Measurements from ENCODE around the gene EXD2. TPM values are rescaled to one million over a fixed set of nuclear protein-coding genes. Genes with fewer than 3 reads are reported as not detected.

EXD2 gene
- total and polyA plus RNA-seq, 2 of the 13 experiments (the other 11 are each of a cell fraction or from before 2014, with no cell fraction given): 9.5 to 15.1 TPM

DNA sequence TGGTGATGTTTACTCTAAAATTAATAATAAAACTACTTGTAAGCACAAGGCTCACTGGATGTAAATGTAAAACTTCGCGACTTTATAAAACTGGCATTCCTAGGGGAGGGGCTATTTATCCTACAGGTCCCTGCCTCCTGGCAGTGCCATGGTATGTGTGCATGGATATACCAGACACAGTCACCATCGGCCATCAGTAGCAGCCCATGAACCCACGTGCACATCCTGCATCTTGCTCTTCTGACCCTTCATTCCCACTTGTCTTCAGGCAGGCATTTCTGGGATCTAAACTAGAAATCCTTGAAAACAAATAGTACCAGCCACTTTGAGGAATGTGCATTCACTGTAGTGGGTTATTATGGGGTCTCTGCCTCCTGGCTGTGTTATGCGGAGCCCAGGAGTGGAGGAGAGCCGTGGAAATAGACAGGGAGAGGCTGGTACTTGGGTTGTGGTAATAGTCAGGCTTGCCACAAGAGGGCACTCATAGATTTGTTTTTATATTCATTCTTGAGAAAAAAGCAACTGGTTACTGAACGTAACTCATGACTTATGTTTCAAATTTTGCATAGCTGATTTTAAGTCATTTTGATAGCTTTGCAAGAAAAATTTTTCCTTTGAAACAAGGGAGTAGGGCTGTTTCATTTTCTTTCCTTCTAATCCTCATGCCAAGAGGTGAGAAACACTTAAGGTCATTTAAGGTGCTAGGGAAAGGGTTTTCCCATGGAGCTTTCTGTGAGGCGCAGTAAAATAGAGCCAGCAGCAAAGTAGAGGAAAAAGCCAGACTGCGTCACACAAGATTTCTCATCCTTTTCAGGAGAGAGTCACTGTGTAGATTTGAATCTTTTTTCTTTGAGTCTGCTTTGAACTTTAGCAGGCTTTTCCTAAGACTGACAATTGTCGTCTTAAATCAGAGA lies 51.3 kb downstream of the EXD2 start:
- TF ChIP-seq ZNF274 (CRISPR knock-in tag; IDR thresholded peaks at IDR 0.05): no peak
- peak; percentile 81 for TF ChIP-seq STAG1 (CRISPR knock-in tag; IDR thresholded peaks at IDR 0.05)
- TF ChIP-seq, protein P1, sequence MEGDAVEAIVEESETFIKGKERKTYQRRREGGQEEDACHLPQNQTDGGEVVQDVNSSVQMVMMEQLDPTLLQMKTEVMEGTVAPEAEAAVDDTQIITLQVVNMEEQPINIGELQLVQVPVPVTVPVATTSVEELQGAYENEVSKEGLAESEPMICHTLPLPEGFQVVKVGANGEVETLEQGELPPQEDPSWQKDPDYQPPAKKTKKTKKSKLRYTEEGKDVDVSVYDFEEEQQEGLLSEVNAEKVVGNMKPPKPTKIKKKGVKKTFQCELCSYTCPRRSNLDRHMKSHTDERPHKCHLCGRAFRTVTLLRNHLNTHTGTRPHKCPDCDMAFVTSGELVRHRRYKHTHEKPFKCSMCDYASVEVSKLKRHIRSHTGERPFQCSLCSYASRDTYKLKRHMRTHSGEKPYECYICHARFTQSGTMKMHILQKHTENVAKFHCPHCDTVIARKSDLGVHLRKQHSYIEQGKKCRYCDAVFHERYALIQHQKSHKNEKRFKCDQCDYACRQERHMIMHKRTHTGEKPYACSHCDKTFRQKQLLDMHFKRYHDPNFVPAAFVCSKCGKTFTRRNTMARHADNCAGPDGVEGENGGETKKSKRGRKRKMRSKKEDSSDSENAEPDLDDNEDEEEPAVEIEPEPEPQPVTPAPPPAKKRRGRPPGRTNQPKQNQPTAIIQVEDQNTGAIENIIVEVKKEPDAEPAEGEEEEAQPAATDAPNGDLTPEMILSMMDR (CRISPR knock-in tag; IDR thresholded peaks at IDR 0.05): peak; percentile 76
- TF ChIP-seq ZBTB20 (CRISPR knock-in tag; IDR thresholded peaks at IDR 0.05; ENCODE audit: borderline replicate concordance, low read depth): no peak
- TF ChIP-seq ZNF652 (CRISPR knock-in tag; IDR thresholded peaks at IDR 0.05; ENCODE audit: borderline replicate concordance, low read depth): no peak
- TF ChIP-seq RAD21 (CRISPR knock-in tag; IDR thresholded peaks at IDR 0.05): 0 out of 2 replicates have a peak, but pooled peaks have one; percentile 26
- peak; percentile 75 for TF ChIP-seq SMC3 (IDR thresholded peaks at IDR 0.05; ENCODE audit: low read length)
- TF ChIP-seq ZNF207 (IDR thresholded peaks at IDR 0.05; ENCODE audit: borderline replicate concordance): no peak
- BruUV-seq (replicated peaks): no TSS peak
- FAIRE-seq (peak; percentile 83), ATAC-seq (peak; percentile 77), DNase-seq (ENCODE audit: low spot score) (peak; percentile 60)
- H3K4me2 ChIP-seq (ENCODE audit: low read depth, low read length): no peak overlapping the region
- no peak overlapping the region for H3K9ac ChIP-seq (ENCODE audit: insufficient read depth, low read depth, low read length)
- intact Hi-C loops (cut with micrococcal nuclease; ENCODE audit: unreplicated experiment): loop anchor here (1.0 to 5.0 kb wide), 6 partner anchors 46 to 332 kb away; partner anchors contain the start of gene CCDC177
- ChIA-PET POLR2A (no interaction called here), CTCF (ENCODE audit: low intra/inter-chr PET ratio, low total read pairs) (interaction anchor here (0.8 to 2.6 kb wide), 5 partner anchors 45 to 234 kb away, joined by 3 to 12 read pairs (median 5); no protein-coding TSS in a partner anchor)
- in situ Hi-C loops (cut with HindIII; ENCODE audit: extremely low pct_ligation_motif_present, low pct_unique_long_range_greater_than_20kb): loop anchor here (5.0 kb wide), 1 partner anchor 105 kb away; no protein-coding TSS in a partner anchor
- H3K79me2 ChIP-seq (ENCODE audit: insufficient read depth, low read length): no peaks in the 10 kb centered on the region
- WGBS (ENCODE audit: low lambda C conversion rate): 81% methylated on average over 10 of the region's 10 CpGs
- no peaks in the 10 kb centered on the region for H4K20me1 ChIP-seq (ENCODE audit: insufficient read depth, low read length)
- no peaks in the 10 kb centered on the region for H3K4me1 ChIP-seq (ENCODE audit: insufficient read depth, low read length)
- no peaks in the 10 kb centered on the region for H3K27me3 ChIP-seq (ENCODE audit: control insufficient read depth in 1 of 2, insufficient read depth in 2 of 2, low read length in 2 of 2)
- no peak overlapping the region for H3K27ac ChIP-seq (ENCODE audit: extremely low read length, insufficient read depth, low read length)
- peaks cover 4 to 20% of the 10 kb centered on the region in 2 experiments; a peak in 4 of 5 replicates for H3K36me3 ChIP-seq (replicated peaks in 1 of 2; ENCODE audit: control insufficient read depth in 1 of 2, insufficient read depth in 2 of 2, low read length in 2 of 2)
- no peak overlapping the region for H2AFZ ChIP-seq (ENCODE audit: low read length)
- no peak overlapping the region for H3K4me3 ChIP-seq (replicated peaks in 1 of 3; ENCODE audit: insufficient read depth in 1 of 3, low read depth in 2 of 3, low read length in 3 of 3)
- H3K9me3 ChIP-seq (ENCODE audit: low read length): no peaks in the 10 kb centered on the region

All from HepG2 (cell line).